Stimulated activated naive B cell treated with anti-CD40 and anti-IgM and Interleukin-4, amounts not matched to agents 10 μg/mL and 1 μg/mL and 100 μg/mL, for 72 hours (primary cell): ENCODE data around the gene KIAA0586.
"Not testable (repeated sequence)": the region's sequence is repeated elsewhere in the genome, so short reads cannot be mapped to it uniquely, and the experiment has no call there.

Source experiments
- ATAC-seq, 2 donors: fragments of 150-1000 bp; cut with Tn5 transposase; replicated peaks; 2 replicates each; pipeline ENCODE4 v1.10.0; 2021; ENCODE audit warnings: moderate library complexity in 1 of 2
- DNase-seq: peaks from one replicate; pipeline ENCODE4 v3.0.0; 2021
- H3K27ac Mint-ChIP-seq: one replicate; pipeline ENCODE4 v1.8.0; 2022; ENCODE audit warnings: mild to moderate bottlenecking, mixed read lengths
- H3K27me3 Mint-ChIP-seq, 2 donors: one replicate each; pipeline ENCODE4 v1.8.0; 2022; ENCODE audit warnings: mixed read lengths in 2 of 2
- H3K36me3 Mint-ChIP-seq, 2 donors: one replicate each; pipeline ENCODE4 v1.8.0; 2022; ENCODE audit warnings: mixed read lengths in 2 of 2, mild to moderate bottlenecking in 1 of 2
- H3K4me1 Mint-ChIP-seq, 2 donors: one replicate each; pipeline ENCODE4 v1.8.0; 2022; ENCODE audit warnings: mixed read lengths in 2 of 2, mild to moderate bottlenecking in 1 of 2
- H3K4me3 Mint-ChIP-seq, 2 donors: one replicate each; pipeline ENCODE4 v1.8.0; 2022; ENCODE audit warnings: mild to moderate bottlenecking in 2 of 2, mixed read lengths in 2 of 2, moderate library complexity in 1 of 2
- H3K9me3 Mint-ChIP-seq, 2 donors: one replicate each; pipeline ENCODE4 v1.8.0; 2022; ENCODE audit warnings: mixed read lengths in 2 of 2, mild to moderate bottlenecking in 1 of 2

Gene KIAA0586

DNA sequence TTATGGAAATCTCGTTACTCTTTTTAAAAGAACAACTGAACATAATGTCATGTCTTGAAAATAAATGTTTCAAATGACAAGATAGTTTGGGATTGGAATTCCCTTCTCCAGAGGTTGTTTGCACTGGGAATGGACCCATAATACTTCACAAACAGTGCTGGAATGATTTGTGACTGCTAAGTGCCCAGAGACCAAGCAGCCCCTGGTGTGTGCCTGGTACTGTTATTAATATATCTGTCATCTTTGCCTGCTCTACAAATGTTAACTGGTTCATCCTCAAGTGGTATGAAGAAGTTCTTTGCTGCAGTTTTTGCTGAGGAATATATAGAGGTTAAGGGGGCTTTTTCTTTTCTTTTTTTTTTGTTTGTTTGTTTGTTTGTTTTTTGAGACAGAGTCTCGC, 145.3 kb downstream of the KIAA0586 start:
- no peak overlapping the region for H3K27ac Mint-ChIP-seq
- no peaks in the 10 kb centered on the region for H3K4me1 Mint-ChIP-seq
- no peak for DNase-seq

GRCh38 chr14:58574623-58575022, 147.1 kb downstream of the KIAA0586 start:
- Mint-ChIP-seq H3K4me3 (no peak overlapping the region), H3K36me3 (no peaks in the 10 kb centered on the region), H3K4me1 (no peaks in the 10 kb centered on the region), H3K9me3 (no peaks in the 10 kb centered on the region), H3K27ac (no peak overlapping the region), H3K27me3 (no peaks in the 10 kb centered on the region)
- DNase-seq (no peak), ATAC-seq (no peak)

More for the DNA sequence above, 145.3 kb downstream of the KIAA0586 start:
- Mint-ChIP-seq H3K4me3 (no peak overlapping the region), H3K9me3 (no peaks in the 10 kb centered on the region), H3K27me3 (no peaks in the 10 kb centered on the region), H3K36me3 (no peaks in the 10 kb centered on the region)
- ATAC-seq: no peak

GRCh38 chr14:58575956-58576355, 148.4 kb downstream of the KIAA0586 start:
- Mint-ChIP-seq H3K9me3 (peaks cover 0 to 5% of the 10 kb centered on the region in 2 donors), H3K4me3 (no peak overlapping the region), H3K27me3 (no peaks in the 10 kb centered on the region), H3K27ac (no peak overlapping the region), H3K4me1 (no peaks in the 10 kb centered on the region), H3K36me3 (no peaks in the 10 kb centered on the region)
- no peak for DNase-seq
- ATAC-seq: no peak

DNA sequence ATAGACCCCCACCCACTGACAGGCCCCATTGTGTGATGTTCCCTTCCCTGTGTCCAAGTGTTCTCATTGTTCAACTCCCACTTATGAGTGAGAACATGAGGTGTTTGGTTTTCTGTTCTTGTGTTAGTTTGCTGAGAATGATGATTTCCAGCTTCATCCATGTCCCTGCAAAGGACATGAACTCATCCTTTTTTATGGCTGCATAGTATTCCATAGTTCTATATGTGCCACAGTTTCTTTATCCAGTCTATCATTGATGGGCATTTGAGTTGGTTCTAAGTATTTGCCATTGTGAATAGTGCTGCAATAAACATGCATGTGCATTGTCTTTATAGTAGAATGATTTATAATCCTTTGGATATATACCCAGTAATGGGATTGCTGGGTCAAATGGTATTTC, 152.5 kb downstream of the KIAA0586 start:
- H3K27me3 Mint-ChIP-seq, H3K27ac Mint-ChIP-seq, ATAC-seq, H3K36me3 Mint-ChIP-seq, H3K4me1 Mint-ChIP-seq, DNase-seq, H3K4me3 Mint-ChIP-seq: not testable (repeated sequence)
- peaks cover 5 to 10% of the 10 kb centered on the region in 2 donors for H3K9me3 Mint-ChIP-seq

GRCh38 chr14:58581389-58581788, 153.9 kb downstream of the KIAA0586 start:
- not testable (repeated sequence) for H3K27ac Mint-ChIP-seq, ATAC-seq, H3K36me3 Mint-ChIP-seq, H3K27me3 Mint-ChIP-seq, H3K4me1 Mint-ChIP-seq, H3K4me3 Mint-ChIP-seq, DNase-seq
- peaks cover 5 to 10% of the 10 kb centered on the region in 2 donors for H3K9me3 Mint-ChIP-seq

DNA sequence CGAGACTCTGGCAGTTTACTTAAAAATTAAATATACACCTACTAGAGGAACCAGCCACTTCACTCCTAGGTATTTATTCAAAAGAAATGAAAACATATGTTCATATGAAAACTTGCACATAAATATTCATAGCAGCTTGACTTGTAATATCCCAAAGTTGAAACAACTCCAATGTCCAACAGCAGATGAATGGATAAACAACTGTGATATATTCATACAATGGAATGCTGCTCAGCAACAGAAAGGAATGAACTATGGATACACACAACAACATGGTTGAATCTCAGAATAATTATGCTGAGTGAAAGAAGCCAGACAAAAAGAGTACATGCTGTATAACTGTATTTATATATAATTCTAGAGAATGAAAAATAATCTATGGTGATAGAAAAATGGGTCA, 156.9 kb downstream of the KIAA0586 start:
- no peak for ATAC-seq

GRCh38 chr14:58587271-58587670, 159.8 kb downstream of the KIAA0586 start:
- peaks cover 0 to 5% of the 10 kb centered on the region in 2 donors for H3K36me3 Mint-ChIP-seq
- H3K27me3 Mint-ChIP-seq: no peaks in the 10 kb centered on the region
- no peak overlapping the region for H3K27ac Mint-ChIP-seq
- ATAC-seq (no peak), DNase-seq (no peak)
- peaks cover 5 to 7% of the 10 kb centered on the region in 2 donors for H3K9me3 Mint-ChIP-seq
- H3K4me1 Mint-ChIP-seq: no peaks in the 10 kb centered on the region
- no peak overlapping the region for H3K4me3 Mint-ChIP-seq

More for the DNA sequence above, 156.9 kb downstream of the KIAA0586 start:
- Mint-ChIP-seq H3K27me3 (no peaks in the 10 kb centered on the region), H3K9me3 (peaks cover 5 to 10% of the 10 kb centered on the region in 2 donors), H3K27ac (no peak overlapping the region), H3K4me1 (no peaks in the 10 kb centered on the region), H3K36me3 (peaks cover 0 to 5% of the 10 kb centered on the region in 2 donors), H3K4me3 (no peak overlapping the region)
- no peak for DNase-seq

- DNase-seq, H3K4me3 Mint-ChIP-seq, H3K27me3 Mint-ChIP-seq, H3K27ac Mint-ChIP-seq, H3K9me3 Mint-ChIP-seq, H3K36me3 Mint-ChIP-seq, H3K4me1 Mint-ChIP-seq, ATAC-seq: not testable (repeated sequence)
These were observed 160.8 kb downstream of the KIAA0586 start for GRCh38 chr14:58588321-58588720.

- Mint-ChIP-seq H3K27ac (no peak overlapping the region), H3K4me1 (no peaks in the 10 kb centered on the region), H3K9me3 (peaks cover 0 to 2% of the 10 kb centered on the region in 2 donors), H3K27me3 (no peaks in the 10 kb centered on the region), H3K4me3 (no peak overlapping the region), H3K36me3 (peaks cover 0 to 2% of the 10 kb centered on the region in 2 donors)
- DNase-seq (no peak), ATAC-seq (no peak)
These were observed 166.5 kb downstream of the KIAA0586 start for GRCh38 chr14:58593977-58594376.

GRCh38 chr14:58597041-58597440, 169.5 kb downstream of the KIAA0586 start:
- H3K9me3 Mint-ChIP-seq: peaks cover 0 to under 1% of the 10 kb centered on the region in 2 donors
- H3K4me1 Mint-ChIP-seq: no peaks in the 10 kb centered on the region
- no peak for ATAC-seq

GRCh38 chr14:58598028-58598803, 170.7 kb downstream of the KIAA0586 start:
- ATAC-seq: no peak
- no peaks in the 10 kb centered on the region for H3K27me3 Mint-ChIP-seq
- no peaks in the 10 kb centered on the region for H3K9me3 Mint-ChIP-seq
- no peak for DNase-seq
- H3K4me3 Mint-ChIP-seq: no peak overlapping the region
- no peak overlapping the region for H3K27ac Mint-ChIP-seq
- no peaks in the 10 kb centered on the region for H3K4me1 Mint-ChIP-seq
- no peaks in the 10 kb centered on the region for H3K36me3 Mint-ChIP-seq

More at GRCh38 chr14:58597041-58597440, 169.5 kb downstream of the KIAA0586 start:
- Mint-ChIP-seq H3K27me3 (no peaks in the 10 kb centered on the region), H3K4me3 (no peak overlapping the region), H3K36me3 (no peaks in the 10 kb centered on the region), H3K27ac (no peak overlapping the region)
- DNase-seq: no peak

- H3K4me3 Mint-ChIP-seq: no peak overlapping the region
- H3K27me3 Mint-ChIP-seq: no peaks in the 10 kb centered on the region
- ATAC-seq: no peak
- no peaks in the 10 kb centered on the region for H3K36me3 Mint-ChIP-seq
- no peaks in the 10 kb centered on the region for H3K4me1 Mint-ChIP-seq
- no peak for DNase-seq
- H3K9me3 Mint-ChIP-seq: no peaks in the 10 kb centered on the region
- no peak overlapping the region for H3K27ac Mint-ChIP-seq
These were observed 171.4 kb downstream of the KIAA0586 start for GRCh38 chr14:58598804-58599525.

DNA sequence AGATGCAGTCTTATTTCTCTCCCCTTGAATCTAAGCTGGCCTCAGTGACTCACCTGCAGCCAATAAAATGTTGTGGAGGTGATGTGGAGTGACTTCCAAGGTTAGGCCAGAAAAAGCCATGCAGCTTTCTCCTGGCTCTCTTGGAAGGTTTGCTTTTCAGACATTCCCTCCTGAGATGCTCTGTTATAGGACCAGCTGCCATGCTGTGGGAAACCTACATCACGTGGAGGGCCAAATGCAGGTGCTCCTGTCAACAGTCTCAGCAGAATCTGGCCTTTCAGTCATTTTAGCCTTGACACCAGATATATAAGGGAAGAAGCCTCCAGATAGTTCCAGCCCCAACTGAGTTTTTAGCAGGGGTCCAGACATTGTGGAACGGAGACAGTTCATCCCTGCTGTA, 172.2 kb downstream of the KIAA0586 start:
- Mint-ChIP-seq H3K27me3 (no peaks in the 10 kb centered on the region), H3K4me3 (no peak overlapping the region), H3K4me1 (no peaks in the 10 kb centered on the region), H3K9me3 (no peaks in the 10 kb centered on the region), H3K36me3 (no peaks in the 10 kb centered on the region), H3K27ac (no peak overlapping the region)
- ATAC-seq (no peak), DNase-seq (no peak)
